GM21390 (cell line): Measurements from ENCODE around the gene IQCN.

Experiments used
- ATAC-seq: cut with Tn5 transposase; IDR thresholded peaks from one replicate; pipeline ENCODE4 v1.9.1; 2021; ENCODE audit not compliant: unreplicated experiment

The IQCN gene, protein sequence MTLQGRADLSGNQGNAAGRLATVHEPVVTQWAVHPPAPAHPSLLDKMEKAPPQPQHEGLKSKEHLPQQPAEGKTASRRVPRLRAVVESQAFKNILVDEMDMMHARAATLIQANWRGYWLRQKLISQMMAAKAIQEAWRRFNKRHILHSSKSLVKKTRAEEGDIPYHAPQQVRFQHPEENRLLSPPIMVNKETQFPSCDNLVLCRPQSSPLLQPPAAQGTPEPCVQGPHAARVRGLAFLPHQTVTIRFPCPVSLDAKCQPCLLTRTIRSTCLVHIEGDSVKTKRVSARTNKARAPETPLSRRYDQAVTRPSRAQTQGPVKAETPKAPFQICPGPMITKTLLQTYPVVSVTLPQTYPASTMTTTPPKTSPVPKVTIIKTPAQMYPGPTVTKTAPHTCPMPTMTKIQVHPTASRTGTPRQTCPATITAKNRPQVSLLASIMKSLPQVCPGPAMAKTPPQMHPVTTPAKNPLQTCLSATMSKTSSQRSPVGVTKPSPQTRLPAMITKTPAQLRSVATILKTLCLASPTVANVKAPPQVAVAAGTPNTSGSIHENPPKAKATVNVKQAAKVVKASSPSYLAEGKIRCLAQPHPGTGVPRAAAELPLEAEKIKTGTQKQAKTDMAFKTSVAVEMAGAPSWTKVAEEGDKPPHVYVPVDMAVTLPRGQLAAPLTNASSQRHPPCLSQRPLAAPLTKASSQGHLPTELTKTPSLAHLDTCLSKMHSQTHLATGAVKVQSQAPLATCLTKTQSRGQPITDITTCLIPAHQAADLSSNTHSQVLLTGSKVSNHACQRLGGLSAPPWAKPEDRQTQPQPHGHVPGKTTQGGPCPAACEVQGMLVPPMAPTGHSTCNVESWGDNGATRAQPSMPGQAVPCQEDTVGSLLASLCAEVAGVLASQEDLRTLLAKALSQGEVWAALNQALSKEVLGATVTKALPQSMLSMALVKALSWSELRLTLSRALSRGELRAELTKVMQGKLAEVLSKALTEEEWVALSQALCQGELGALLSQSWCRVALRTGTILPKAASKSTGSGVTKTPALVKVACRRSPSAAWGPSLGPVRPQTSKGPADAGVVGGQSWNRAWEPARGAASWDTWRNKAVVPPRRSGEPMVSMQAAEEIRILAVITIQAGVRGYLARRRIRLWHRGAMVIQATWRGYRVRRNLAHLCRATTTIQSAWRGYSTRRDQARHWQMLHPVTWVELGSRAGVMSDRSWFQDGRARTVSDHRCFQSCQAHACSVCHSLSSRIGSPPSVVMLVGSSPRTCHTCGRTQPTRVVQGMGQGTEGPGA (N-terminal part only)

DNA sequence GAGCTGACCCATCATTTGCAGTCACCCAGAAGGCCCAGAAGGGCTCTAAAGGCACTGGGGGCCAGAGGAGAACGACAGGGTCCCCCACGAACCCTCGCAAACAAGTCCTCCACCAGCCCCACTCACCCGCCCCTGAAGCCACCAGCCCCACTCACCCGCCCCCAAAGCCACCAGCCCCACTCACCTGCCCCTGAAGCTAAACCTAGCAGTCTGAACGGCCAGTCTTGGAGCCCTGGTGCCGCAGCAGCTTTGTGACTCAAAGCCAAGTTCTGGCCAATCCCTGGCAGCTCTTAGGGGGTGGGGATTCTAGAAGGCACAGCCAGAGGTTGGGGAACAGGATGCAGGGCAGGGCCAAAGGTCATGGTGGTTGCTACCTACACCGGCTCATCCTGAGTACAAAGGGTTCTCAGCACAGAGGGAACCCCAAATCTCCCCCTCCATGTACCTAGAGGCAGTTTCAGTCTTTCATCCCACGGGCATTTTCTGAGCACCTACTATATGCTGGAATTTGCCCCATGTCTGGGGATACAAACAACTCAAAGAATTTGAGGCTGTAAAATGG, at the start of gene IQCN:
IQCN (minus strand) TSS at position 234 of the 562 bp plus-strand sequence. CDS start 4,974 bp downstream, outside the sequence.
- ATAC-seq: no peak

DNA sequence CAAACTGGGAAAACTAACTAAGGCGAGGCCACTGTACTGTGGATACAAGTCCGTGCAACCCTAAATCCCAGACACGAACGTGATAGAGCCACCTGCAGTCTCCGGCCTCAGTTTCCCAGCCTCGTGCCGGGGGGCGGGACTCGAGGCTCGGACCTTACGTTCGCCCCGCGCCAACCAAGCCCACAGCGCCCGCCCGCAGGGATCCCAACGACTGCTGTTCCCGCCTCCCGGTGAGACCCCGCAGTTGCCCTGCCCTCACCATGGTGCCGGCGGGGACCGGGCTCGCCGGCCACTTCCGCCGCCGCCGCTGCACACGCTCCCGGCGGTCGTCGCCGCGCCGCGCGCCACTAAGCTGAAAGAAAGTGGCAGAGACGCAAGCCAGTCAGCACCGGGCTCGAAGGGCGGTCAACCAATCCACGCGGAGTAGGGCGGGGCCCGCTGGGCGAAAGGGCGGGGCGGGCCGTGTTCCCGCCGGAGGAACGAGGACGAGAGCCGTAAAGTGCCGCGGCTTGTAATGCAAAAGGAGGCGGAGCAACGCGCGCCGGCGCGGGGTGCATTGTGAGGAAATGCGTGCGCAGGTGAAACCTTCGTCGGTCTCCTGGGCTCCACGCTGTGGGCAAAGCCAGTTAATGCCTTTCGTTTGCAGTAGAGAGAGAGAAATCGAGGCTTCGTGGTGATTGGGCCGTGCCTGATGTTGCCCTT, 48.7 kb upstream of the IQCN start, which contains the start of gene LSM4:
LSM4 (minus strand) TSS at position 318 of the 702 bp plus-strand sequence; CDS start at position 262, 56 bp downstream.
- ATAC-seq: peak; percentile 83

DNA sequence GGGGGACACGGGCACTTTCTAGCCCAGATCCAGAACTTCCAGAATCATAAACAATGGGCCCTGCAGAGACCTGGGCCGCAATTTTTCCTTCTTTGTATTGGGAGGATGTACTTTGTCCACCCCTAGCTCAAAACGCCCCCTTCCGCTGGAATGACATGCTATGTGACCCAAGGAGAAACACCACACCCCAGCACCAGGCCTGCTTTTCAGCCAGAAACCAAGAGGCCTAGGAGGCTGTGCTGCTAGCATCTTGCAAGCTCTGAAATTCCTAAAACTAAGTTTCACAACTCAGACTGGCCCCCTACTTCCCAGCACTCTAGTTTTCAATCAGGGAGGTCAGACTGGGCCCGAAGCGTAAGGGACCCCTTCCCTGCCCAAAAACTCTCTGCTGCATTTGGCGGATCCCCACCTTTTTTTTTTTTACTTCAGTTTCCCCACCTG, 48.1 kb upstream of the IQCN start:
- ATAC-seq: no peak

DNA sequence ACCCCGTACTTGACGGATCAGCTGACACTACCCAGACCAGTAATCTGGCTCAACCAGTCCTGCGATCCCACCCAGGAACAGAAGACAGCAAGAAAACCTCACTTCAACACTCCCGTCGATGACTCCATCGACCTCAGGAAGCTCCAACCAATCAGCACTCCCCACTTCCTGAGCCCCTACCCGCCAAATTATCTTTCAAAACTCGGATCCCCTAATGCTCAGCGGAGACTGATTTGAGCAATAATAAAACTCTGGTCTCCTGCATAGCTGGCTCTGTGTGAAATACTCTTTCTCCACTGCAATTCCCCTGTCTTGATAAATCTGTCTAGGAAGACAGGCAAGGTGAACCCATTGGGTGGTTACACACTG, 47.5 kb upstream of the IQCN start:
- no peak for ATAC-seq

DNA sequence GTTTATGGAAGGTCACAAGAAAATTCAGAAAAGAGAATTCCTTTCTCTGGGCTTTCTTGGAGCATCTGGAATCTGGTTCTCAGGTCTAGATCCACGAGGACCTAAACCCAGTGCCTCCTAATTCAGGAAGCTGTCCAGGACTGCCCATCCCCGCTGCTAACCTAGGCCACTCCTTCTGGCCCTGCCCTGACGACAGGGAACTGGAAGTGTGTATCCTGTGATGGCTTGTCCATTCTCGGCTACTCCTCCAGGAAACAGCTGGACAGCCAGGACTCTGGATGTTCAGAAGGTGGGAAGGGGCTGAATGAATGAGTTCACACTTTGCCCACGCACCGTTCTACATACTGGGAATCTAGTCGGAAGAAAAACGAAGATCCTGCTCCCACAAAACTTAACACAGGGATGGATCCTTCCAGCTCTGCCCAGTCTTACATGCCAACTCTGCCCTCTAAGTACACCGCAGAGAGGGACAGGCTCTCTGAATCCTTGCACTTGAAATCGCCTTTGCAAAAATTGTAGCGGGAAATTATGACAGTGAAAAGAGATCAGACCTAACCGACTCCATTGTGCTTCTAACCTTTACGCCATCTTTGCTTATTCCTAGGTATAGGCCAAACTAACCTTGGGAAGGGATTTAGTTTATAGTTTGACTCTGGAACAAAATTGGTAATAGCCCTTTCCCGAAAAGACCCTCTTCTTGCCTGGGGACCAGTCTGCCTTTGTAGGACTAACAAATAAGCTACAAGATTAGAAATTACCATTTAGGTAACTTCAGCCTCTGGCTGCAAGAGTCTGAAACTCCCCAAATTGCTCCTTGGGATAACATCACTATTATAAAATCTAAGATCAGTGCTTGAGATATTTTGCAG, 46.8 kb upstream of the IQCN start:
- ATAC-seq: no peak

DNA sequence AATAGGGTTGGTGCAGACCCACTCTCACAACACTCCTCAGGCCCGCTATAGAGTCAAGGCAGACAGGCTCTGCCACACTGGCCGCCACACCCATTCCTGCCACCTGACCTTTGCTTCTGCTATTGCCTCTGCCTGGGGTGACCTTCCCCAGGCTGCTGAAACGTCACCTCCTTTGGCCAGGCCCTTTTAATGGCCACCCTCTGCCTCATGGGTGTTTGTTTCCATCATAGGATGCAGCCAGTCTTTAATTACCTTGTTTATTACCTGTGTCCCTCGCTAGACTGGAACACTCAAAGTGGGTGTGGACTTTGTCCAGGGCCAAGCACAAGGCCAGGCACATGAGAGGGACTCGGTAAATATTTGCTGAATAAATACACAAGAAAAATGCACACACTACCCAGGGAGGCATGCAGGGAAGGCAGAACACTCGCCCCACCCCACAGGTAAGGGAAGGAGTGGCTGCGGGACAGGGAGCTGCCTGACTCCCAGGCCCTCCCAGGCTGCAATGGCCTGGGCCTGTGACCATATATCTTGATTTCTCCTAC, 45.4 kb upstream of the IQCN start:
- no peak for ATAC-seq

DNA sequence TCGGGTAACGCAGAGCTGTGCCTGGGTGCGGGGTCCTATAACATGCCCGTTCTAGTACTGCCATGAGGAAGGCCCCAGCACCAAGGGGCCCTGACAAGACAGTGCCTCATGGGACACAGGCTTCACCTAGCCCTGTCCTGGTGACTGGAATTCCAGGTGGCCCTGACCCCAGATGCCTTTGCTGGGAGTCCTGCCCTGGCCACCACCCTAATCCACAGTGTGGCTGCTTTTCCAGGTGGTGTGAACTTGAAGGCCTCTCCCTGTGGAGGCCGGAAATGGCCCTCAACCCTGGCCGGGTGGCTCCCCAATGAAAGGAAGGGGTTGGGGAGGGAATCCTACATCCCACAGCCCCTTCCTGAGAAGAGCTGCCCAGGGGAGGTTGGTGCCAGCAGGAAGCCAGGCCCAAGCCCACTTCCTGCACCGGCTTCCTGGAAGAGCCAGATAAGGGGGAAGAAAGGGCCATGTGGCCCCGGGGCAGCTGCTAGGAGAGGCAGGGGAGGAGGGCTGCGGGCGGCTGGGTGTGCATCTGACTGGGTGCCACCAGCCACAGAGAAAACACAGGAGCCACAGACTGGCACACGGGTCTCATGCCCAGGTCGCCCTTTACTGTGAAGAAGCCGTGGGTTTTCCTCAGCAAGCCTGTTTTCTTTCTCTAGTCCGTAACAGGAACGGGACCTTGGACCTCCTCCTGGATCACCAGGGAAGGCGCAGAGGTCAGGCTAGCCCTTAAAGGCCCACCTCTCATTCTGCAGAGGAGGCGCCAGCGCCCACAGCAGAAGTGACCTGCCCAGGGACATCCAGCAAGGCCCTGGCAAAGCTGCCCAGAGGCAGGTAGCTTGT, 43.9 kb upstream of the IQCN start:
- no peak for ATAC-seq

DNA sequence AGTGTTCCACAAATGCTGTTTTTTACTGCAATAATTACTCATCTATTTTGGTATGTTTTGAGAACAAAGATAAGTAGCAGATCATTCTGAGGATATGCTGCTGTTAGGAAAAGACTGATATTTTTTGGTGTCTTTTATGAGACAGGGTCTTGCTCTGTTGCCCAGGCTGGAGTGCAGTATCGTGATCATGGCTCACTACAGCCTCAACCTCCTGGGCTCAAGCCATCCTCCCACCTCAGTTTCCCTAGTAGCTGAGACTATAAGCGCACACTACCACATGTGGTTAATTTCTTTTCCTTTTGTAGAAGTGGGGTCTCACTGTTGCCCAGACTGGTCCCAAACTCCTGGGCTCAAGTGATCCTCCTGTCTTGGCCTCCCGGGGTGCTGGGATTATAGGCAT, 39.1 kb upstream of the IQCN start:
- ATAC-seq: no peak

DNA sequence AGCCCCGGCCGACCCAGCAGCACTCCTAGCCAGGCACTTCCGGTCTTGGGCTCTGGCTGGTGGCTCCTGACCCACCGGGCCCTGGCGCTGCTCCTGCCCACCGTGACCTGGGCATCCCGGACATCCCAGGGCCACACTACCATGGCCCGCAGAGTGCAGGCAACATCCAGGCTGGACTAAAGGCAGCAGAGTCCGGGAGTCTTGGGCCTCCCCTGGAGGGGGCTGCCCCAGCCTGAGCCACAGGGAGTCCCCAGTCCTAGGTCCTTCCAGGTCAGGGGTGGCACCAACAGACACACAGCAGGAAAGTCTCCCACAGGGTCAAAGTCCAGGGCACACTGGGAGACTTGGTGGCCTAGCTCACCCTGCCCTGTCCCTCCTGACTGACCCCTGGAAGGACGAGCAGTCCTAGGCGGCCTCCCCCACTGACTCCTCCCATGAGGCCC, 37.9 kb upstream of the IQCN start:
- ATAC-seq: no peak

DNA sequence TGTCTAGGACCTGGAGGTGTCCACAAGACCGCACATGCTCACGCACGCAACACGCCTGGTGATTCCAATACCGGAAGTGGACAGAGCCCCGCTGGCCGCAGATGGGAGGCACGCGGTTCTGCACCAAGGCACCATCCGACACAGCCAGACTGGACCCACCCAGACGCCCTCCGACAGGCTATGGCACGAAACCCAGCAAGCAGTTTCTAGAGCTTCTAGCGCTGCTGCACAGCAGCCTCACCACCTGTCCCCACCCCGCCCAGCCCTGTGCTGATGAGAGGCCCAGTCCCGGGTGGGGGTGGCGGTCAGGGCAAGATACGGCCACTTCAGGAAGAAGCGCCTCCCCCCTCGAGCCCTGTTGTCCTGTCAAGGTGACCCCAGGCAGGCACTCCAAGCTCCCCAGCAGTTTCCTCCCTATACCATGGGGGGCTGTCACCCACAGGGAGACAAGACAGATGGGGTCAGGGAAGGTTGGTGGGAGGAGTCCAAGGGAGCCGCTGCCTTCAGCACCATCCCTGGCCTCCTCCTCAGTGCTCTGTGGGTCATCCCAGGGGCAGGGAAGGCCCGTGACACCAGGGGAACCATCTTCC, 37.3 kb upstream of the IQCN start:
- ATAC-seq: no peak

DNA sequence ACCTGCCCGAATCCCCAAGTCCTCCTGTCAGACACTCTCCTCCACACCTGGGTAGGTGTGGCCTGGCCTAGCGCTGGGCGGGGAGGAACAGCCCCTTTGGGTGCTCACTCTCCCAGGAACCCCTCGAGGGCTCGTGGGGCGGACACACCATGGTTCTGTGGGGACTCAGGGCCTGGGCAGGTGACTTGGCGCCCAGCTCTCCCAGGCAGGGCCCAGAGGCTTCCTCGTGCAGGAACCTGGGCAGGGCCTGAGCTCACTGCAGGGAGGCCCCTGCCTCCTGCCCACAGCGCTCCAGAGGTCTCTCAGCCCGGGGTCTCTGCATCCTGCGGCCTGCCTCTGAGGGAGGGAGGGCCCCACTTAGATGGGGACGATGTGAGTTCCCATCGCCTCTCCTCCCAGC, 36.7 kb upstream of the IQCN start:
- no peak for ATAC-seq

DNA sequence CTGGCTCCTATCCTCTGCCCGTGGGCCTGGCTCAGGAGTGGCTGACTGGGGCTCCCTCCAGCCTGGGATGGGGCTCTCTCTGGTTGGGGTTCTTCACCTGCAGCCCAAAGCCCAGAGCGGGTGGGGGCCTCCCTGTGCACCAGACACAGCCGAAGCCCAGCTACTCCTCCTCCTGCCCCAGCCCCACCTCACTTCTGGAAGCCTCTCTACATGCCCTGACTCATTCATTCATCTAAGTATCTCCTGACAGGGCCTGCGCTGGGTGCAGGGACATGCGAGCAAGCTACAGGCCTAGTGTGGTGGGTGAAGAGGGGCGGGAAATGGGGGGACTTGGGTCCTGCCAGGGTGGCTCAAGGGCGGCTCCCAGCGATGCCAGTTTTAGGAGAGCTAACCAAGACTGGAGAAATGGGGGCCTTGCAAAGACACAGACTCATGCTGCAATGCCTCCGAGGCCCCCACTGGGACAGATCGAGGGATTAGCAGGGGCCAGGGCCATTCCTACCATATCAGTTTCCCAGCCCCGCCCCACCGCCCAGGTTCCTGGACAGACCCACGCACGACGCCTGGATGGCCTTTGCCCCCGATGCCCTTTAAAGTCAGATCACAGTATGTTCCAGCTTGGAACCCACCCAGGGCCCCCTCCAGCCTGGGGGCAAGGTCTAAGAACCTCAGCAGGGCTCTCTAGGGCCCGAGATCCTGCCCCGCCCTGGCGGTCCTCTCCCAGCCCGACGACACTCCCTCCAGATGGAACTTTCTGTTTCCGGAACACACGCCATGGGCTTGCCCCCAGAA, 36.1 kb upstream of the IQCN start:
- no peak for ATAC-seq

DNA sequence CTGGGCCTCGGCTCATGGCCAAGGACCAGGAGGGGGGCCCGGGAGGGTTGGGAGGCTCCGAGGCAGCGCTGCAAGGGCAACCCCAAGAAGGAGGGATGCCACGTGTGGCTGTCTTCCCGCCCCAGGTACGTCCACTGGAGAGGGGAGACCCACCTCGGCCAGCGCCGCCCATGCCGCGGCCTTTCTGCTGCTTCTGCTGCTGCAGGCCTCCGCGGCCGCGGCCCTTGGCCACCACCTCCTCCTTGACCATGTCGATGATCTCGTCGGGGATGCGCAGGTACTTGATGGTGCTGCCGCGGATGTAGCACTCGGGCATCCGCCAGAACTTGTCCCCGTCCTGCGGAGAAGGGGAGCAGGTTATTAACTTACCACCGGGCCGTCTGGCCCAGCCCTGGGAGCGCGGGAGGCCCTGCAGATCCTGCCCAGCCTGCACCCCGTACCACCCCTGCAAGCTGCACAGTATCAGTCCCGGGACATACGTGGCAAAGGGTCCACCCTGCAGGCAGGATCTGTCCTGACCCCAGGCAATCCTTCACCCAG, 35.3 kb upstream of the IQCN start:
- ATAC-seq: no peak

DNA sequence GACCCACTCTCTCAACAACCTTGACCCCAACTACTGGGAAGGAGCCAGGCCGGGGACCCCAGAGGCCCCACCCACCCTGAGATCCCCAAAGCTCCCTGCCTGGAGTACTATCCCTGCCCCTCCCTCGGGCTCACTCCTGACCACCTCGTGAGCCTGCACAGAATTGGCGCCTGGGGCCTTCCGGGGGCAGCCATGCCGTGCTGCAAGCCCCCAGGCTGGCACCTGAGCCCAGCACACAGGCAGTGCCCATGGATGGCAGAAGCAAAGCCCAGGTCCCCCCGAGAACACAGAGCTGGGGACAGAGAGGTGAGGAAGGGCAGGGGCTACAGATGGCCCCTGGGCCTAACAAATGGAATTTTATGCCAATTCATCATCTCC, 34.7 kb upstream of the IQCN start:
- ATAC-seq: no peak

DNA sequence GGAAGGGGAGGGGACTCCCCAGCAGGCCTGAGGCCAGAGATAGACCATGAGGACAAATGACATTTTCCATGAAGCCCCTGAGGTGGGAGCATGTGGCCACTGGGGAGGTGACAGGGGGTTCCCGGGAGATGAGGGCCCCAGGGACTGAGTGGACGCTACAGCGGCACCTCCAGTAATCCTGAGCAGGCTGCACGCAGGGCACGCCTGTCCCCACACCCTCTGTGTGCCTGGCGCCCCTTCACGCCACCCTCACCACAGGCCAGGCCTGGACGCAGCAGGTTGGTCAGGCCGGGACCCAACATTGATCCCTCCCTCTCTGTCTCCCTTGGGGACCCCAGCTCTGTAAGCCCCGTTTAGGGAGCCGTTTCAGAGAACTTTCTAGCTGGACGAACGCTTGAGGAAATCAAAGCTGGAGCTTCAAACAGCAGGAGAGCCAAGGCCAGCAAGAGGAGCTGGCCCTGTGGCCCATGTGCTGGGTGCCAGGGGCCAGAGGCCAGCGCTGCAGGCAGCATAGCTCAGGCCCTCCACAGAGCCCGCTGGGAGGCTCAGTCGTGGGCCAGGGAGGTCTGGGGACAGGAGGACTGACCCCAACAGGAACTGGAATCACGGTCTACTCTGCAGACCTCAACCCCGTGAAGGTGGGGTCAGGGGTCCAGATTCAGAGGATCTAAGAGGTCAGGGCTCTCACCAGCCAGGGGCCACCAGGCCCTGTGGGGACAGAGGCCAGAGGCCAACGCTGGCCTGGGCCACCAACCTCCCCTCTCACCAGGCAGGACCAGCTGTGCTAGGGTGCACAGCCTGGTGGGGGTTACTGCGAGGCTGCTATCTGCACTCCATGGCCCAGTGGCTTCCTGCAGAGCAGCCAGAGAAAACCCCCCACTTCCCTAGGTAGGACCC, 34.0 kb upstream of the IQCN start:
- no peak for ATAC-seq

DNA sequence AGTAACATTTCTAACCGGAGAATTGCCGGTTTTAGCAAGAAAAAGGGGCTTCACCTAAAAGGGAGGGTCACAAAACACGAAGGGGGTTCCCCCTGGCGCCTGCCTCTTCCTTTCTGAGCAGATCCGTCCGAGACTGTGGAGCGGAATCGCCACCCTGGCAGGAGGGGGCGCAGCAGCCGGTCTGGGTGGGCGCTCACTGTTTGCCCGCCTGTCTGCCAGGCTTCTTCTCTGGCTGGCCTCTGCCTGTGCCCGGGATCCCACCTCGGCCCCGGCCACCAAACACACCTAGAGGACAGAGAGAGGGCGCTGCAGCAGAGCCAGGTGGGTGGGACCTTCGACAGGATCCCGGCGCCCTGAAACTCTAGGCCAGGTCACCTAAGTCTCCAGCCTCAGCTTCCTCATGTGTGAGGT, 33.0 kb upstream of the IQCN start:
- no peak for ATAC-seq
